Measurements from ENCODE around the gene SLC16A5.

SLC16A5 gene

DNA sequence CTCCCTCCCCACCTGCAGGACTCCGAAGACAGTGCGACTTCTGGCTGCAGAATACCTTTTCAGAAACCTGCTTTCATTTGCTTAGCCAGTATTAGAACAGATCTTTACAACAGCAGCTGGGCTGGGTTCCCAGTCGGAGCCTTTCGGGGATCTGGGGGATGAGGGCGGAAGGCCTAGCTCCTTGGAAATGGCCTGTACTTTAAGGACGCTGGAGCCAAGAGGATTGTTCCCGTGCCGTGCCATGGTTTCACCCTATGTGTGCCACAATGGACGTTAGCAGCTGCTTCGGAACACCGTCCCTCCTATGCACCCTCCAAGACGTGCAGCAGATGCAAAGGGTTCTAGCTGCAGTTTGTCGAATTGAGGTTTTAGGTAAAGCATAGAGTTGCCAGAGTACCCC lies 24.6 kb upstream of the SLC16A5 start:
- no peak for TF ChIP-seq POLR2AphosphoS5 (IDR thresholded peaks at IDR 0.05; ENCODE audit: low read depth, low read length)
- no peak for TF ChIP-seq FOXP2 (optimal IDR thresholded peaks at IDR 0.05; ENCODE audit: borderline replicate concordance, extremely low read depth, extremely low read length, insufficient read depth)

DNA sequence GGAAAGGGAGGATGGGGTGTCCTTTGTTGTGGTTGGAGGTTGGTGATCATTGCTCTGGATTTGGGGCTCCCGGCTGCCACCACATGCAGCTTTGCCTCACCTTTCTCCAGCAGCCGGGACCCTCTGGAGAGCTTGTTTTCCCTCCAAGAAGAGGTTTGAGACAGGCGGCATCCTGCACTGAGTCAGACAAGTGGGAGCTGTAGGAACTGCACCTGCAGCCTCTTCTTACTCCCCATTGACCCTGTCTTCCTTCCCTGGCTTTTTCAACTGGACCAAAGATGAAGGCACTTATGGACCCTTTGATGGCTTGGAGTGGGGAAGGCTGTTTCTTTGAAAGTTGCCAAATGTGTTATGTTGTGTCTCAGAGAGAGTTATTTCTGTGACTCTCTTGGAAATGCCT lies 24.1 kb upstream of the SLC16A5 start:
- TF ChIP-seq POLR2AphosphoS5 (IDR thresholded peaks at IDR 0.05; ENCODE audit: low read depth, low read length) = no peak
- no peak for TF ChIP-seq FOXP2 (optimal IDR thresholded peaks at IDR 0.05; ENCODE audit: borderline replicate concordance, extremely low read depth, extremely low read length, insufficient read depth)
- TF ChIP-seq TAF1 (IDR thresholded peaks at IDR 0.05; ENCODE audit: borderline replicate concordance, insufficient read depth, low read length) = no peak
- no peak for TF ChIP-seq SIN3A (IDR thresholded peaks at IDR 0.05; ENCODE audit: borderline replicate concordance, insufficient read depth, low read length)
- TF ChIP-seq, protein P1, sequence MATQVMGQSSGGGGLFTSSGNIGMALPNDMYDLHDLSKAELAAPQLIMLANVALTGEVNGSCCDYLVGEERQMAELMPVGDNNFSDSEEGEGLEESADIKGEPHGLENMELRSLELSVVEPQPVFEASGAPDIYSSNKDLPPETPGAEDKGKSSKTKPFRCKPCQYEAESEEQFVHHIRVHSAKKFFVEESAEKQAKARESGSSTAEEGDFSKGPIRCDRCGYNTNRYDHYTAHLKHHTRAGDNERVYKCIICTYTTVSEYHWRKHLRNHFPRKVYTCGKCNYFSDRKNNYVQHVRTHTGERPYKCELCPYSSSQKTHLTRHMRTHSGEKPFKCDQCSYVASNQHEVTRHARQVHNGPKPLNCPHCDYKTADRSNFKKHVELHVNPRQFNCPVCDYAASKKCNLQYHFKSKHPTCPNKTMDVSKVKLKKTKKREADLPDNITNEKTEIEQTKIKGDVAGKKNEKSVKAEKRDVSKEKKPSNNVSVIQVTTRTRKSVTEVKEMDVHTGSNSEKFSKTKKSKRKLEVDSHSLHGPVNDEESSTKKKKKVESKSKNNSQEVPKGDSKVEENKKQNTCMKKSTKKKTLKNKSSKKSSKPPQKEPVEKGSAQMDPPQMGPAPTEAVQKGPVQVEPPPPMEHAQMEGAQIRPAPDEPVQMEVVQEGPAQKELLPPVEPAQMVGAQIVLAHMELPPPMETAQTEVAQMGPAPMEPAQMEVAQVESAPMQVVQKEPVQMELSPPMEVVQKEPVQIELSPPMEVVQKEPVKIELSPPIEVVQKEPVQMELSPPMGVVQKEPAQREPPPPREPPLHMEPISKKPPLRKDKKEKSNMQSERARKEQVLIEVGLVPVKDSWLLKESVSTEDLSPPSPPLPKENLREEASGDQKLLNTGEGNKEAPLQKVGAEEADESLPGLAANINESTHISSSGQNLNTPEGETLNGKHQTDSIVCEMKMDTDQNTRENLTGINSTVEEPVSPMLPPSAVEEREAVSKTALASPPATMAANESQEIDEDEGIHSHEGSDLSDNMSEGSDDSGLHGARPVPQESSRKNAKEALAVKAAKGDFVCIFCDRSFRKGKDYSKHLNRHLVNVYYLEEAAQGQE (IDR thresholded peaks at IDR 0.05; ENCODE audit: insufficient read depth in 1 of 2, low read depth in 2 of 2, low read length in 2 of 2) = no peak

DNA sequence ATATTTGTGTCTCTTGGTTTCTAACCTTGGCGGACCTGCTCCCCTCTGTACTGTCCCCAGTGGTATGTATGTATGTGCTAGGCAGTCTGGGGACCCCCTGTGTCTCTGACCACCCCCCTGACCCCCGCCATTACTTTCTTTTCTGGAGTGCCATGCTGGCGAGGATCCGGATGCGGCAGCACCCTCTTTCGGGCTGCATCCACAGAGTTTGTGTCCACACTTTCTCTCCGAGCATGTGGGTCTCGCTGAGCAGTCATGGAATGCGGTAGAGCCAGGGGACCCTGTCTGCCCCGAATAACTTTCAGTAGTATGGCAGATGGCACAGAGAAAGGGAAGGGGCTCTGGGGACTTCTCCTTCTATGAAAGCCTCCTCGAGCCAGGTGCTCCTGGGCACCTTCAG lies 23.7 kb upstream of the SLC16A5 start:
- TF ChIP-seq FOXP2 (optimal IDR thresholded peaks at IDR 0.05; ENCODE audit: borderline replicate concordance, extremely low read depth, extremely low read length, insufficient read depth) = no peak
- TF ChIP-seq SIN3A (IDR thresholded peaks at IDR 0.05; ENCODE audit: borderline replicate concordance, insufficient read depth, low read length) = no peak
- no peak for TF ChIP-seq TAF1 (IDR thresholded peaks at IDR 0.05; ENCODE audit: borderline replicate concordance, insufficient read depth, low read length)
- TF ChIP-seq, protein P1 (IDR thresholded peaks at IDR 0.05; ENCODE audit: insufficient read depth in 1 of 2, low read depth in 2 of 2, low read length in 2 of 2) = no peak
- TF ChIP-seq POLR2AphosphoS5 (IDR thresholded peaks at IDR 0.05; ENCODE audit: low read depth, low read length) = no peak

DNA sequence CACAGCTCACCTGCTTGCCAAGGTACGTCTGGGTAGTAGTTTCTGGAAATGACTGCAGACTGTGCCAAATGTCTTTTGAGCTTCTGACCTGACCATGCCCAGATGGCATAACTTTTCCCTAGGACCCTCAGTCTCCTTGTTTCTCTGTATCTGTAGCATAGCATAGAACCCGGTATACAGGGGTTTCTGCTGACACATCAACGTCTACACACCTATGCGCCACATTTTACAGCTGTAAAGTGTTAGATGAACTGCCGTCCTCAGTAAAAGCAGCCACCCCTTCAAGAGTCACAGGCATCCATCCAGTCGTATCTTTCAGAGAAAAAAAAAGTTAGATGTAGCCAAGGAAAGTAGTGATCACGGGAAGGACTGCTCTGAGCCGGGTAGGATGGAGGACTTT lies 23.3 kb upstream of the SLC16A5 start:
- no peak for TF ChIP-seq FOXP2 (optimal IDR thresholded peaks at IDR 0.05; ENCODE audit: borderline replicate concordance, extremely low read depth, extremely low read length, insufficient read depth)
- TF ChIP-seq, protein P1 (IDR thresholded peaks at IDR 0.05; ENCODE audit: insufficient read depth in 1 of 2, low read depth in 2 of 2, low read length in 2 of 2) = no peak
- TF ChIP-seq TAF1 (IDR thresholded peaks at IDR 0.05; ENCODE audit: borderline replicate concordance, insufficient read depth, low read length) = no peak
- no peak for TF ChIP-seq SIN3A (IDR thresholded peaks at IDR 0.05; ENCODE audit: borderline replicate concordance, insufficient read depth, low read length)

DNA sequence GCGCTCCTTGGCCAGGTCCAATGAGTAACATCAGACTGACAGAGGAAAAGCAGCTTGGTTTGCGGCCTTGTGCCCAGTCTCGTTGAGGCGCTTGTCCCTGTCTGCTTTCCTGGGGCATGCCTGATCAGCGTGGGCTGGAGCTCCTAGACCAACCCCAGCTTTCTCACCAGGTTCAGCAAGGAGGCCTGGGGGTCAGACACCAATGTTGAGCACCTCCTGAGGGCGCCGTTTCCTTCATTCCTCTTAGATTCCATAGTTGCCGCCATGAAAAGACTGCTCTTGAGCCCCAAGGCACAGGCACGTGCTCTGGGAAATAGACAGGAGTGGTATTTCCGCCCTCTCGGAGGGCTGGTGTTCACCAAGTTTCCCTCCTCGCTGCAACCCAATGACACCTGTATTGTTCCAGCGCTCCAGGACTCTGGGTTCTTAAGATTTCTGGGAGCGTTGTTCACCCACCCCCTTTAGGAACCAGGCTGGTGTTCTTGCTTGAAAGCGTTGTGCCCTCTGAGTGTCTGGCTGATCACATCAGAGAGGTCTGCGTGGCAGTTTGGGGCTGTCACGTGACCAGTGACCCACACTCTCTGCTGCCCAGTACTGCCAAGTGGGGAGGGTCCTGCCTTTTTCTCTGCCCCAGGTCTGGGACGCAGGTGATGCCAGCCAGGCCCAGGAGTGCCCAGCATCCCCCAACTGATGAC lies 22.7 kb upstream of the SLC16A5 start:
- TF ChIP-seq SIN3A (IDR thresholded peaks at IDR 0.05; ENCODE audit: borderline replicate concordance, insufficient read depth, low read length) (no peak), TAF1 (IDR thresholded peaks at IDR 0.05; ENCODE audit: borderline replicate concordance, insufficient read depth, low read length) (no peak), FOXP2 (optimal IDR thresholded peaks at IDR 0.05; ENCODE audit: borderline replicate concordance, extremely low read depth, extremely low read length, insufficient read depth) (no peak), POLR2AphosphoS5 (IDR thresholded peaks at IDR 0.05; ENCODE audit: low read depth, low read length) (no peak)
- TF ChIP-seq, protein P1 (IDR thresholded peaks at IDR 0.05; ENCODE audit: insufficient read depth in 1 of 2, low read depth in 2 of 2, low read length in 2 of 2) = no peak
